Measurements from ENCODE around the gene WNT2B.

Gene WNT2B

GRCh38 chr1:112546076-112546475, 37.3 kb downstream of the WNT2B start:
- DNase-seq (ENCODE audit: low read depth): no peak
- TF ChIP-seq CTCF (IDR thresholded peaks at IDR 0.05; ENCODE audit: control insufficient read depth, insufficient read depth, low read depth, low read length, missing control alignments): no peak
- no peak overlapping the region for H3K4me3 ChIP-seq (ENCODE audit: control insufficient read depth, low read depth, low read length)

GRCh38 chr1:112548547-112548946, 39.8 kb downstream of the WNT2B start:
- no peak for TF ChIP-seq CTCF (IDR thresholded peaks at IDR 0.05; ENCODE audit: control insufficient read depth, insufficient read depth, low read depth, low read length, missing control alignments)
- no peak for DNase-seq (ENCODE audit: low read depth)

GRCh38 chr1:112549590-112549989, 40.8 kb downstream of the WNT2B start:
- TF ChIP-seq CTCF (IDR thresholded peaks at IDR 0.05; ENCODE audit: control insufficient read depth, insufficient read depth, low read depth, low read length, missing control alignments): no peak

More at GRCh38 chr1:112548547-112548946, 39.8 kb downstream of the WNT2B start:
- no peak overlapping the region for H3K4me3 ChIP-seq (ENCODE audit: control insufficient read depth, low read depth, low read length)

GRCh38 chr1:112554411-112554810, 45.6 kb downstream of the WNT2B start:
- no peak for DNase-seq (ENCODE audit: low read depth)
- TF ChIP-seq CTCF (IDR thresholded peaks at IDR 0.05; ENCODE audit: control insufficient read depth, insufficient read depth, low read depth, low read length, missing control alignments): no peak
- H3K4me3 ChIP-seq (ENCODE audit: control insufficient read depth, low read depth, low read length): no peak overlapping the region

More at GRCh38 chr1:112549590-112549989, 40.8 kb downstream of the WNT2B start:
- no peak overlapping the region for H3K4me3 ChIP-seq (ENCODE audit: control insufficient read depth, low read depth, low read length)
- no peak for DNase-seq (ENCODE audit: low read depth)

GRCh38 chr1:112557385-112557784, 48.6 kb downstream of the WNT2B start:
- H3K4me3 ChIP-seq (ENCODE audit: control insufficient read depth, low read depth, low read length): no peak overlapping the region
- no peak for DNase-seq (ENCODE audit: low read depth)
- no peak for TF ChIP-seq CTCF (IDR thresholded peaks at IDR 0.05; ENCODE audit: control insufficient read depth, insufficient read depth, low read depth, low read length, missing control alignments)

GRCh38 chr1:112558634-112559033, 49.9 kb downstream of the WNT2B start:
- DNase-seq (ENCODE audit: low read depth): no peak
- TF ChIP-seq CTCF (IDR thresholded peaks at IDR 0.05; ENCODE audit: control insufficient read depth, insufficient read depth, low read depth, low read length, missing control alignments): no peak
- no peak overlapping the region for H3K4me3 ChIP-seq (ENCODE audit: control insufficient read depth, low read depth, low read length)

GRCh38 chr1:112563341-112563740, 54.6 kb downstream of the WNT2B start:
- no peak overlapping the region for H3K4me3 ChIP-seq (ENCODE audit: control insufficient read depth, low read depth, low read length)
- no peak for TF ChIP-seq CTCF (IDR thresholded peaks at IDR 0.05; ENCODE audit: control insufficient read depth, insufficient read depth, low read depth, low read length, missing control alignments)
- no peak for DNase-seq (ENCODE audit: low read depth)
